ENCODE results near the gene TRIM66.

Gene TRIM66

GRCh38 chr11:8631395-8632118, 50.9 kb downstream of the TRIM66 start:
- Histone ChIP-seq H3K27ac (replicated peaks) (no peak overlapping the region), H3K27me3 (ENCODE audit: insufficient read depth, poor library complexity, severe bottlenecking) (no peaks in the 10 kb centered on the region), H3K4me3 (replicated peaks; ENCODE audit: insufficient read depth, low read length) (no peak overlapping the region)
- DNase-seq (ENCODE audit: low read depth in 1 of 2, low spot score in 1 of 2), result no peak
- TF ChIP-seq SPI1 (IDR thresholded peaks at IDR 0.05; ENCODE audit: borderline replicate concordance, low read depth) (no peak), REST (IDR thresholded peaks at IDR 0.05; ENCODE audit: insufficient replicate concordance, low read depth) (no peak)

GRCh38 chr11:8624698-8625097, 57.8 kb downstream of the TRIM66 start:
- Histone ChIP-seq H3K27ac (replicated peaks) (no peak overlapping the region), H3K4me3 (replicated peaks; ENCODE audit: insufficient read depth, low read length) (no peak overlapping the region), H3K27me3 (ENCODE audit: insufficient read depth, poor library complexity, severe bottlenecking) (no peaks in the 10 kb centered on the region)
- TF ChIP-seq REST (IDR thresholded peaks at IDR 0.05; ENCODE audit: insufficient replicate concordance, low read depth) (no peak), SPI1 (IDR thresholded peaks at IDR 0.05; ENCODE audit: borderline replicate concordance, low read depth) (no peak), CTCF (IDR thresholded peaks at IDR 0.05; ENCODE audit: insufficient read depth, low read length) (no peak), POLR2AphosphoS5 (IDR thresholded peaks at IDR 0.05; ENCODE audit: low read depth) (no peak), GABPA (IDR thresholded peaks at IDR 0.05; ENCODE audit: low read depth) (no peak)
- no peak for DNase-seq (ENCODE audit: low read depth in 1 of 2, low spot score in 1 of 2)

GRCh38 chr11:8621147-8621546, 61.3 kb downstream of the TRIM66 start:
- TF ChIP-seq POLR2AphosphoS5 (IDR thresholded peaks at IDR 0.05; ENCODE audit: low read depth) (no peak), CTCF (IDR thresholded peaks at IDR 0.05; ENCODE audit: insufficient read depth, low read length) (no peak), SPI1 (IDR thresholded peaks at IDR 0.05; ENCODE audit: borderline replicate concordance, low read depth) (no peak), REST (IDR thresholded peaks at IDR 0.05; ENCODE audit: insufficient replicate concordance, low read depth) (no peak), GABPA (IDR thresholded peaks at IDR 0.05; ENCODE audit: low read depth) (no peak)
- H3K4me3 ChIP-seq (replicated peaks; ENCODE audit: insufficient read depth, low read length), result no peak overlapping the region
- no peaks in the 10 kb centered on the region for H3K27me3 ChIP-seq (ENCODE audit: insufficient read depth, poor library complexity, severe bottlenecking)
- DNase-seq (ENCODE audit: low read depth in 1 of 2, low spot score in 1 of 2), result no peak
- no peak overlapping the region for H3K27ac ChIP-seq (replicated peaks)

Data from HL-60 (cell line).